Activated CD4-positive, alpha-beta T cell treated with anti-CD3 and anti-CD28 coated beads, Interleukin-2, amount 10 ng/mL, durations not matched to agents 7 days and 5 days (primary cell): Measurements from ENCODE around the gene ERC1. TPM values are rescaled to one million over a fixed set of nuclear protein-coding genes. Genes with fewer than 3 reads are reported as not detected.
"Not testable (repeated sequence)": the region's sequence is repeated elsewhere in the genome, so short reads cannot be mapped to it uniquely, and the experiment has no call there.

Source experiments
- CTCF ChIA-PET: fragments of 350-600 bp; sonication (Branson Sonifier 250); formaldehyde crosslinking; loops from one replicate; lab custom pipeline; 2021; ENCODE audit warnings: antibody characterized with exemption; lab: Charles Lee
- POLR2A ChIA-PET: fragments of 350-600 bp; sonication (Branson Sonifier 250); formaldehyde crosslinking; loops from one replicate; lab custom pipeline; 2021; ENCODE audit warnings: antibody characterized with exemption; lab: Charles Lee
- DNase-seq: peaks from one replicate; pipeline ENCODE4 v3.0.0-alpha.2; 2020
- H3K27ac Mint-ChIP-seq: one replicate; pipeline ENCODE4 v1.8.0; 2021; ENCODE audit warnings: mild to moderate bottlenecking, moderate library complexity, mixed read lengths
- H3K27me3 Mint-ChIP-seq: one replicate; pipeline ENCODE4 v1.8.0; 2021; ENCODE audit warnings: mixed read lengths
- H3K36me3 Mint-ChIP-seq: one replicate; pipeline ENCODE4 v1.8.0; 2021; ENCODE audit warnings: low read depth, mixed read lengths
- H3K4me1 Mint-ChIP-seq: one replicate; pipeline ENCODE4 v1.8.0; 2021; ENCODE audit warnings: mixed read lengths
- H3K4me3 Mint-ChIP-seq: one replicate; pipeline ENCODE4 v1.8.0; 2021; ENCODE audit warnings: mild to moderate bottlenecking, moderate library complexity, mixed read lengths
- H3K9me3 Mint-ChIP-seq: one replicate; pipeline ENCODE4 v1.8.0; 2021; ENCODE audit warnings: mixed read lengths
- total RNA-seq, 2 experiments: library from RNA; stranded (reverse); gene quantifications; one replicate each; pipeline ENCODE4 v1.2.3, GENCODE V29; 2021

Gene ERC1
- total RNA-seq, 2 experiments from 2014 or later = 38.7 to 43.4 TPM

DNA sequence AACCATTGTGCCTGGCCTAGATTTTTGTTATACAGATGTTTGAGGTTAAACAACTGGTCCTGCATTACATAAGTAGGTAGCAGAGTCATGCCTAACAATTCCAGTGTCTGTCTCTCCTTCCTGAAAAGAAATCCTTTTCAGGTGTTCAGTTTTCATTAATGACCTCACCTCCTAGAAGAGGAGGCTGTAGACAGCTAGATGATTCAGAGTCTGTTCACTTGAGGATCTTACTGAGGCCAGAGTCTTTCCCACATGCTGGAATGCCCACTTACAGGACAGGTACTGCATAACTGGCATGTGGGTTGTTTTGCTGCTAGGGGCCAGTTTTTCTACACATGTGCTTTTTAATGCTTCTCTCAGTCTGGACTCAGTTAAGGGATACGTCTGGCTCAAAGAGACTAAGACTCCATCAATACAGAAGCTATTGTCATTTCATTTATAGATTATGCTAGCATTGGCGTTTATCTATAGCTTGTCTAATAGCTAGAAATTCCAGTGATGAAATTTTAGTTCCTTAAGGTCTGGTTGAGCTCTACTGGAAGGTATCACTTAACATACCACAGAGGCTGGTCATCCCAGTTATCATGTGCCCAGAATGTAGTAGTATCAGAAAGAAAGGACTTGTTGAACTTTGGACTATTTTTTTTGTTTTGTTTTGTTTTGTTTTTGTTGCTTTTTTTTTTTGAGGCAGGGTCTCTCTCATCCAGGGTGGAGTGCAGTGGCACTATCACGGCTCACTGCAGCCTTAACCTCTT is 206.4 kb downstream of the ERC1 start:
- POLR2A ChIA-PET = no interaction called here

GRCh38 chr12:1198854-1199253 is 207.8 kb downstream of the ERC1 start:
- H3K4me3 Mint-ChIP-seq, DNase-seq, POLR2A ChIA-PET, H3K27me3 Mint-ChIP-seq, H3K27ac Mint-ChIP-seq, H3K9me3 Mint-ChIP-seq, CTCF ChIA-PET: not testable (repeated sequence)
- Mint-ChIP-seq H3K4me1 (peaks cover 11% of the 10 kb centered on the region), H3K36me3 (peaks cover 33% of the 10 kb centered on the region)

More for the DNA sequence above, 206.4 kb downstream of the ERC1 start:
- Mint-ChIP-seq H3K36me3 (peaks cover 36% of the 10 kb centered on the region), H3K9me3 (peaks cover 8% of the 10 kb centered on the region), H3K4me3 (no peak overlapping the region), H3K4me1 (peaks cover 9% of the 10 kb centered on the region), H3K27ac (no peak overlapping the region), H3K27me3 (no peaks in the 10 kb centered on the region)
- CTCF ChIA-PET = interaction anchor here (1.0 kb wide), 2 partner anchors 9 to 13 kb away, joined by 3 read pairs; no protein-coding TSS in a partner anchor
- DNase-seq = no peak

DNA sequence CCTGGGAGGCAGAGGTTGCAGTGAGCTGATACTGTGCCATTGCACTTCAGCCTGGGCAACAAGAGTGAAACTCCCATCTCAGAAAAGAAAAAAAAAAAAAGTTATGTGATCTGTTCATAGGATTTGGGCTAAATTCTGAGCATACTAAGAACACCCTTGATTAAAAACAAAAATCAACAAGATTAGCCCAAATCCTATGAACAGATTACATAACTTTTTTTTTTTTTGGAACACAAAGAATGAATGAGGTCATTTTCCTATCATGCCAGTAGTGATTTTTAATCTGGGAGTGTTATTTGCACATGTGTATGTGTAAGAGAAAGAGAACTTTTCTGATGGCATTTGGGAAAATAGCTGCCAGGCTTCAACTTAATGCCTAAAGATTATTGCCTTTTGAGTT is 208.7 kb downstream of the ERC1 start:
- ChIA-PET CTCF (no interaction called here), POLR2A (interaction anchor here (0.8 kb wide), 1 partner anchor 18 kb away, joined by 10 read pairs; no protein-coding TSS in a partner anchor)
- Mint-ChIP-seq H3K36me3 (peaks cover 33% of the 10 kb centered on the region), H3K27me3 (no peaks in the 10 kb centered on the region), H3K4me3 (no peak overlapping the region), H3K27ac (no peak overlapping the region), H3K4me1 (peaks cover 11% of the 10 kb centered on the region), H3K9me3 (peaks cover 8% of the 10 kb centered on the region)
- DNase-seq = no peak

GRCh38 chr12:1201030-1201429 is 210.0 kb downstream of the ERC1 start:
- POLR2A ChIA-PET = no interaction called here
- Mint-ChIP-seq H3K4me1 (peaks cover 16% of the 10 kb centered on the region), H3K4me3 (no peak overlapping the region), H3K27ac (peak overlapping the region; percentile 31), H3K9me3 (peaks cover 8% of the 10 kb centered on the region), H3K27me3 (no peaks in the 10 kb centered on the region), H3K36me3 (peaks cover 29% of the 10 kb centered on the region)
- no peak for DNase-seq
- CTCF ChIA-PET = no interaction called here

DNA sequence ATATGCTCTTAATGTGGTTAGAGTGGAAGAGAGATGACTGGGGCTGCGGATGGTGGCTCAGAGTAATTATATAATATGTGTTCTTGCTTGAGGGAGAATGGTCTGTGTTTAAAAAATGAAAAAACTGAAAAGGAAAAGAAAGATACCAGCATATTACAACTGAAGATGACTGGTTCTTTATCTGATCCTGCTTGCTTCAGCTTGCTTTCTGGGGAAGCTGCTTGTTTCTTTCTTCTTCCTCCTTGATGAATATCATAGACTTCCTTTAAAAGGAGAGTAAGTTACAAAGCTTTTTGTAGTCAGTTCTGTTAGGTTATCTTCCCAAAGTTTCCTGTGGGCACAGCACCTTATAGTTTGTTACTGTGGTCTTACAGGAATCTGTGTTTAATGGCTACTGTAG is 210.9 kb downstream of the ERC1 start:
- no peak overlapping the region for H3K4me3 Mint-ChIP-seq
- H3K27me3 Mint-ChIP-seq = no peaks in the 10 kb centered on the region
- peaks cover 8% of the 10 kb centered on the region for H3K9me3 Mint-ChIP-seq
- no peak for DNase-seq
- ChIA-PET POLR2A (no interaction called here), CTCF (no interaction called here)
- peaks cover 25% of the 10 kb centered on the region for H3K36me3 Mint-ChIP-seq
- H3K4me1 Mint-ChIP-seq = peaks cover 19% of the 10 kb centered on the region
- no peak overlapping the region for H3K27ac Mint-ChIP-seq

DNA sequence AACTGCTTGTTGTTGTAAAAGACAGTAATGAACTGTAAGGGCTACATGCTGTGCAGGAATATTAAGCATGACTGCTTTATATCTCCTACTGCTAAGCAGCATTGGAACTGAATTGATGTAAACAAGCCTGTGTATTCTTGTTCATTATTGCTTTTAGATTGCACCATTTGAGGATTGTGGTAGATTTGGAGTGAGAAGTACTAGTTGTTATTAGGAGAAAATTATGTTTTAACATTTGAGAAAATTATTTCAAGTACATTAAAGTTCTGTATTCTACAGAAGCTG is 212.7 kb downstream of the ERC1 start:
- Mint-ChIP-seq H3K4me1 (peaks cover 19% of the 10 kb centered on the region), H3K27me3 (no peaks in the 10 kb centered on the region), H3K36me3 (peaks cover 11% of the 10 kb centered on the region), H3K9me3 (no peaks in the 10 kb centered on the region), H3K4me3 (no peak overlapping the region), H3K27ac (no peak overlapping the region)
- ChIA-PET POLR2A (no interaction called here), CTCF (interaction anchor here (0.8 kb wide), 1 partner anchor 11 kb away, joined by 3 read pairs; no protein-coding TSS in a partner anchor)
- no peak for DNase-seq

GRCh38 chr12:1204581-1205121 is 213.6 kb downstream of the ERC1 start:
- POLR2A ChIA-PET = no interaction called here
- H3K27me3 Mint-ChIP-seq = no peaks in the 10 kb centered on the region
- DNase-seq = peak; percentile 30
- H3K36me3 Mint-ChIP-seq = peaks cover 11% of the 10 kb centered on the region
- CTCF ChIA-PET = no interaction called here
- peaks cover 19% of the 10 kb centered on the region for H3K4me1 Mint-ChIP-seq
- H3K4me3 Mint-ChIP-seq = no peak overlapping the region
- H3K27ac Mint-ChIP-seq = no peak overlapping the region
- no peaks in the 10 kb centered on the region for H3K9me3 Mint-ChIP-seq

GRCh38 chr12:1205512-1206060 is 214.6 kb downstream of the ERC1 start:
- no peaks in the 10 kb centered on the region for H3K9me3 Mint-ChIP-seq
- POLR2A ChIA-PET = no interaction called here

DNA sequence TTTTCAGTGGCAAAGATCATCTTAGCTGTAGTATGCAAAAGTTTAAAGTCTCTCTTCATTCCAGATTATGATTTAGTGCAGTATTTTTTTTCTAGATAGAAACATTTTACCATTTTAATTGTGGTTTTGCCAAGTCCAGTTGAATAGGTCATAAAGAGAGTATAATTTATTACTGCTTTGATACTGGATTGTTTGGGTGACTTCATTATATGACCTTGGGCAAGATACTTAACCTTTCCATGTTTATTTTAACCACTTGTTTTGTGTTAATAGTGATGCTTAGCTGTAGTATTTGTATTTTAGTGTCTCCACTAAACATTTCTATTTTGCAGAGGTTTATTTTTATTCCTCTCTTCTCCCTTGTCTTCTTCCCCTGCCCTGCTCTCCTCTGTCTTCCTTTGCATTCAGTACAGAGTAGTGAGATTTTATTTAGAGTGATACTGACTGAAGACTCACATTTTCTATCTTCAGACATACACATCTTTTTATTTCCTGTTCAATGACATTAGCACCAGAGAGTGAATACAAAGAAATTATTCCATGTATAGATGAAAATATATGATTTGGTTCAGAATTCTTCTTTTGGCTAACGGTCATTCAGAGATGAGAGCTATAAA is 215.2 kb downstream of the ERC1 start:
- H3K27me3 Mint-ChIP-seq = no peaks in the 10 kb centered on the region
- H3K36me3 Mint-ChIP-seq = peaks cover 8% of the 10 kb centered on the region
- H3K9me3 Mint-ChIP-seq = no peaks in the 10 kb centered on the region
- peaks cover 19% of the 10 kb centered on the region for H3K4me1 Mint-ChIP-seq
- no peak for DNase-seq
- ChIA-PET CTCF (interaction anchor here (0.7 to 1.0 kb wide), 3 partner anchors 9 to 88 kb away, joined by 3 read pairs; no protein-coding TSS in a partner anchor), POLR2A (no interaction called here)
- H3K27ac Mint-ChIP-seq = no peak overlapping the region
- H3K4me3 Mint-ChIP-seq = no peak overlapping the region

More at GRCh38 chr12:1205512-1206060, 214.6 kb downstream of the ERC1 start:
- H3K27ac Mint-ChIP-seq = no peak overlapping the region
- no peaks in the 10 kb centered on the region for H3K27me3 Mint-ChIP-seq
- H3K4me1 Mint-ChIP-seq = peaks cover 19% of the 10 kb centered on the region
- CTCF ChIA-PET = interaction anchor here (0.7 to 0.8 kb wide), 2 partner anchors 16 to 87 kb away, joined by 3 read pairs; no protein-coding TSS in a partner anchor
- H3K4me3 Mint-ChIP-seq = no peak overlapping the region
- H3K36me3 Mint-ChIP-seq = peaks cover 9% of the 10 kb centered on the region
- no peak for DNase-seq

DNA sequence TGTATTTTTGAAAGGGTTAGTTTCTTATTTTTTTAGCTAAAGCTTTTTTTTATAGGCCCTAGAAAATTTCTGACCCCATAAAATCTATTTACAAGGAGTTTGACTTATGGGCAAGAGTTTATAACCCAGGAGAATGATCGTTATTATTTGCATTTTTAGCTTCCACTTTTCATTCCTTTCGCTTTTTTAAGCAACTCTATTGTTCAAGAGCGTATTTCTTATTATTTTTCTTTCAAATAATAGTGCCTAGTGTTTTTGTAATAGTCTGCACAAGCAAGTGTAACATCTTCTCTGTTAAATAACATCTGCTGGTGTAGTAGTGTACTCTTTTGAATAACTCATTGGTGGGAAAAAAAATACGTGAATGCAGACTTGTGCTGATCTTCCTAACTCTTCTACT is 216.3 kb downstream of the ERC1 start:
- no peak for DNase-seq
- H3K4me1 Mint-ChIP-seq = peaks cover 15% of the 10 kb centered on the region
- H3K36me3 Mint-ChIP-seq = peaks cover 8% of the 10 kb centered on the region
- CTCF ChIA-PET = interaction anchor here (1.1 kb wide), 1 partner anchor 9 kb away, joined by 3 read pairs; no protein-coding TSS in a partner anchor
- POLR2A ChIA-PET = no interaction called here
- H3K27me3 Mint-ChIP-seq = no peaks in the 10 kb centered on the region
- no peaks in the 10 kb centered on the region for H3K9me3 Mint-ChIP-seq
- H3K27ac Mint-ChIP-seq = no peak overlapping the region
- H3K4me3 Mint-ChIP-seq = no peak overlapping the region

GRCh38 chr12:1208719-1209118 is 217.7 kb downstream of the ERC1 start:
- not testable (repeated sequence) for H3K9me3 Mint-ChIP-seq

GRCh38 chr12:1212526-1212925 is 221.5 kb downstream of the ERC1 start:
- Mint-ChIP-seq H3K4me3 (no peak overlapping the region), H3K27ac (no peak overlapping the region), H3K9me3 (no peaks in the 10 kb centered on the region), H3K4me1 (peaks cover 4% of the 10 kb centered on the region), H3K27me3 (no peaks in the 10 kb centered on the region), H3K36me3 (peaks cover 12% of the 10 kb centered on the region)
- POLR2A ChIA-PET = no interaction called here
- no peak for DNase-seq
- CTCF ChIA-PET = interaction anchor here (0.8 kb wide), 1 partner anchor 95 kb away, joined by 3 read pairs; no protein-coding TSS in a partner anchor

More at GRCh38 chr12:1208719-1209118, 217.7 kb downstream of the ERC1 start:
- H3K27me3 Mint-ChIP-seq, H3K27ac Mint-ChIP-seq, H3K4me3 Mint-ChIP-seq, POLR2A ChIA-PET, DNase-seq: not testable (repeated sequence)
- H3K4me1 Mint-ChIP-seq = peaks cover 12% of the 10 kb centered on the region
- H3K36me3 Mint-ChIP-seq = peaks cover 12% of the 10 kb centered on the region
- CTCF ChIA-PET = interaction anchor here (1.0 kb wide), 1 partner anchor 21 kb away, joined by 3 read pairs; no protein-coding TSS in a partner anchor
